ENCODE measurements around the gene NBEA.

NBEA gene

DNA sequence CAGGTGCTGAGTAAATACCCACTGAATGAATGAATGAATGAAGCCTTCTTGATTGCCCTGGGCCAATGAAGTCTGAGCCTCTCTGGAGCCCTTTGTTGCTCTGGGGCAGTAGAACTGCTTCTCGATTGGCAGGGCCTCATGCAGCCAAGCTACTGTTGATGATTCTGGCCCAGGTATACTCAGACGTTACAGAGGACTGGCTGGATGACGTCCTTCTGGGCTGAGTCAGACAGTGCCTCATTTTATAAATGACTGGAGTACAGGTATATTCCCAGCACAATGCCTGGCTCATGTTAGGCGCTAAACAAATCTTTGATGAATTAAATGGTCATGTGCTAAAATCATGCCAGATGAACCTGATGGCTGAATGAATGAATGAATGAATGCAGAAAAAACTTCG, 778.2 kb downstream of the NBEA start:
- no peak for FAIRE-seq

DNA sequence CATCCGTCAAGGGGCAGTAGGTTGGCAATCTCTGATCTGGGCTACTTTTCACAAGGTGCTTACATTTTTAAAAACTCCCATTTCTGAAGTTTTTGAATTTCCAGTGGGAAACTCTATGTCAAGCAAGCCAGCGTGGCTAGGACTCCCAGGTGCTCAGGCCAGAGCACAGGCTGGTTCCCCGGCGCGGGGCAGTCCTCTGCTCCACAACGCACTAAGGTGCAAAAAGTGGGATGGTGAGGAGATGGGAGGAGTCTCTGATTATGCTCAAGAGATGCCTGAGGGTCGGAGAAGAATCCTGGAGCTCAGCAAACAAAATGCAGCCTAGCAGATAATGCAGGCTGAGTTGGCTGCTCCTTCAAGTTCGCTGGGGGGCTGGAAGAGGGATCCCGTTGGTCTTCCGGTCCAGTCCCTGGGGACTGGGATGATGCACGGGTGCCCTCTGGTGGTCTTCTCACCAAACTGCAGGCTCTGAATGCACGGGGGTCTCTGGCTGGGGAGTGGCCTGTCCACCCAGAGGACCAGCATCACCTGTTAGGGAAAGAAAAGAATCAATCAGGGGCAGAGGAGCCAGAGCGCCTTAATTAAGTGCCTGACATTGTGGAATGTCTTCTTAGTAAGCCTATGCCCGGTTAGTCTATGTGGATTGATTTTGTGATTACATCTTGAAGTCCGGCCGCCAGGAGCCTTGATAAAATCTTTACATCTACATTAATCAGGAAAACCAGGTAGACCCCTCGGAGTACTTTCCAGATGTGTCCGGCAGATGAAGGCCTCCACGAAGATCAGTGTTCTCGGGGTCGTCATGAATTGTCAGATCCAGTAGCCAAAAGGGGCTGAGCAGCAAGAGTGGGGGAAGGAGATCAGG, 778.9 kb downstream of the NBEA start:
- FAIRE-seq = peak; percentile 27
